AG04449 (cell line): ENCODE data around the gene CHST13.
"Not testable (repeated sequence)": the region's sequence is repeated elsewhere in the genome, so short reads cannot be mapped to it uniquely, and the experiment has no call there.

Experiments
- CTCF ChIA-PET: fragments of 350-600 bp; formaldehyde crosslinking; extraction: SDS; loops from one replicate; lab custom pipeline; 2021; ENCODE audit warnings: antibody characterized with exemption; lab: Yijun Ruan, JAX
- POLR2A ChIA-PET: fragments of 400-600, 350-600 bp; formaldehyde crosslinking; extraction: SDS; loops from one replicate; lab custom pipeline; 2020; ENCODE audit warnings: antibody characterized with exemption, inconsistent platforms; lab: Yijun Ruan, JAX
- DNase-seq: peaks from one replicate; pipeline ENCODE4 v3.0.0-alpha.2; 2010; ENCODE audit warnings: low read depth, low spot score
- H3K4me3 ChIP-seq: 2 replicates; pipeline ENCODE4 v1.5.1; 2011; ENCODE audit warnings: low read depth, mild to moderate bottlenecking, control low read depth, low read length
- CTCF ChIP-seq: IDR thresholded peaks from one replicate; pipeline ENCODE4 v1.5.1; 2011; ENCODE audit warnings: mild to moderate bottlenecking, moderate library complexity, low read length, control low read depth, inconsistent platforms; ENCODE audit not compliant: insufficient read depth; ENCODE audit errors: missing control alignments

CHST13 gene

GRCh38 chr3:126578702-126579101 lies 54.7 kb downstream of the CHST13 start:
- ChIA-PET CTCF (no interaction called here), POLR2A (no interaction called here)
- no peak for TF ChIP-seq CTCF
- H3K4me3 ChIP-seq, result no peak overlapping the region
- DNase-seq, result no peak

- TF ChIP-seq CTCF, result no peak
- POLR2A ChIA-PET, result no interaction called here
Observed at GRCh38 chr3:126580746-126581145, 56.8 kb downstream of the CHST13 start.

GRCh38 chr3:126581569-126581968 lies 57.6 kb downstream of the CHST13 start:
- DNase-seq, result no peak
- no peak overlapping the region for H3K4me3 ChIP-seq
- ChIA-PET CTCF (no interaction called here), POLR2A (no interaction called here)
- TF ChIP-seq CTCF, result no peak

More at GRCh38 chr3:126580746-126581145, 56.8 kb downstream of the CHST13 start:
- CTCF ChIA-PET, result no interaction called here
- no peak for DNase-seq
- no peak overlapping the region for H3K4me3 ChIP-seq

- ChIA-PET POLR2A (no interaction called here), CTCF (no interaction called here)
- TF ChIP-seq CTCF, result no peak
- DNase-seq, result no peak
- no peak overlapping the region for H3K4me3 ChIP-seq
Observed at GRCh38 chr3:126582311-126582710, 58.4 kb downstream of the CHST13 start.

GRCh38 chr3:126591515-126591914 lies 67.6 kb downstream of the CHST13 start:
- POLR2A ChIA-PET, H3K4me3 ChIP-seq, CTCF ChIA-PET, DNase-seq: not testable (repeated sequence)
